Testis (tissue), 5 donors: ENCODE measurements around the gene EDEM2. TPM values are rescaled to one million over a fixed set of nuclear protein-coding genes. Genes with fewer than 3 reads are reported as not detected.
"Not testable (repeated sequence)": the region's sequence is repeated elsewhere in the genome, so short reads cannot be mapped to it uniquely, and the experiment has no call there.

Source experiments
- DNase-seq: peaks from one replicate; pipeline ENCODE4 v3.0.0-alpha.2; 2019
- H3K27ac ChIP-seq, 2 donors: fragments of 200-600 bp; sonication (generic); one replicate each; pipeline ENCODE4 v1.5.1; 2019
- H3K27me3 ChIP-seq: fragments of 200-600 bp; sonication (generic); one replicate; pipeline ENCODE4 v1.5.1; 2019
- H3K36me3 ChIP-seq: fragments of 200-600 bp; sonication (generic); one replicate; pipeline ENCODE4 v1.5.1; 2017; ENCODE audit warnings: low read depth; ENCODE audit errors: missing control alignments
- H3K4me1 ChIP-seq: fragments of 200-600 bp; sonication (generic); one replicate; pipeline ENCODE4 v1.5.1; 2019
- H3K4me3 ChIP-seq, 2 donors: fragments of 200-600 bp; sonication (generic); one replicate each; pipeline ENCODE4 v1.5.1; 2017 to 2019
- H3K9me3 ChIP-seq: fragments of 200-600 bp; sonication (generic); one replicate; pipeline ENCODE4 v1.5.1; 2017
- POLR2A ChIP-seq: fragments of 450-650 bp; IDR thresholded peaks from one replicate; pipeline ENCODE4 v1.6.1; 2017; ENCODE audit warnings: antibody characterized with exemption, mild to moderate bottlenecking, moderate library complexity
- WGBS, 2 donors: methylation state at CpG; one replicate each; pipeline ENCODE4 v1.1.5; 2018; 5-methylcytosine and 5-hydroxymethylcytosine counted together
- intact Hi-C: fragments of 100-400 bp; cut with DNase I; formaldehyde crosslinking; loops from one replicate; pipeline ENCODE4 v1.15.1; 2023; ENCODE audit warnings: low total_unique reads
- long read RNA-seq, 2 donors: transcript quantifications; one replicate each; lab custom pipeline, GENCODE V29; 2026
- polyA plus RNA-seq: library from polyadenylated mRNA; stranded (reverse); fragments of 350-450 nt; fragmentation: Illumina TruSeq; extraction: RNeasy Lipid Tissue Mini Kit (QIAGEN cat#74804); gene quantifications from one replicate; pipeline ENCODE4 v1.2.3, GENCODE V29; 2014; ENCODE audit warnings: low read depth, low replicate concordance; ENCODE audit not compliant: insufficient read depth
- total RNA-seq, 2 donors: library from RNA; depleted of rRNA; stranded (reverse); fragments of >200 nt; gene quantifications; one replicate each; pipeline ENCODE4 v1.2.3, GENCODE V29; 2016
- TF ChIP-seq, protein P1 (sequence below), 3 experiments: fragments of 450-650 bp in 2 of 3; fragments of 200-600 bp in 1 of 3; sonication (generic) in 1 of 3; IDR thresholded peaks; one replicate each; pipeline ENCODE4 v1.5.1; 2016 to 2019; ENCODE audit warnings: antibody characterized with exemption in 3 of 3, mild to moderate bottlenecking in 2 of 3, moderate library complexity in 1 of 3

EDEM2 gene, protein sequence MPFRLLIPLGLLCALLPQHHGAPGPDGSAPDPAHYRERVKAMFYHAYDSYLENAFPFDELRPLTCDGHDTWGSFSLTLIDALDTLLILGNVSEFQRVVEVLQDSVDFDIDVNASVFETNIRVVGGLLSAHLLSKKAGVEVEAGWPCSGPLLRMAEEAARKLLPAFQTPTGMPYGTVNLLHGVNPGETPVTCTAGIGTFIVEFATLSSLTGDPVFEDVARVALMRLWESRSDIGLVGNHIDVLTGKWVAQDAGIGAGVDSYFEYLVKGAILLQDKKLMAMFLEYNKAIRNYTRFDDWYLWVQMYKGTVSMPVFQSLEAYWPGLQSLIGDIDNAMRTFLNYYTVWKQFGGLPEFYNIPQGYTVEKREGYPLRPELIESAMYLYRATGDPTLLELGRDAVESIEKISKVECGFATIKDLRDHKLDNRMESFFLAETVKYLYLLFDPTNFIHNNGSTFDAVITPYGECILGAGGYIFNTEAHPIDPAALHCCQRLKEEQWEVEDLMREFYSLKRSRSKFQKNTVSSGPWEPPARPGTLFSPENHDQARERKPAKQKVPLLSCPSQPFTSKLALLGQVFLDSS
- total RNA-seq = 10 to 100 TPM; 14.0 to 16.9 TPM
- polyA plus RNA-seq = 15.7 TPM
- long read RNA-seq, donor 1, transcript EDEM2-202 (11 exons, 1,919 nt) = major isoform, 14 of 19 reads
- long read RNA-seq, donor 1, partial matches to known transcripts = 5 of 19 reads
- long read RNA-seq, donor 1, other reads (novel, unspliced or antisense) = 0 of 19 reads
- long read RNA-seq, donor 2, transcript EDEM2-202 (11 exons, 1,919 nt) = major isoform, 6 of 6 reads
- long read RNA-seq, donor 2, partial matches to known transcripts = 0 of 6 reads
- long read RNA-seq, donor 2, other reads (novel, unspliced or antisense) = 0 of 6 reads

DNA sequence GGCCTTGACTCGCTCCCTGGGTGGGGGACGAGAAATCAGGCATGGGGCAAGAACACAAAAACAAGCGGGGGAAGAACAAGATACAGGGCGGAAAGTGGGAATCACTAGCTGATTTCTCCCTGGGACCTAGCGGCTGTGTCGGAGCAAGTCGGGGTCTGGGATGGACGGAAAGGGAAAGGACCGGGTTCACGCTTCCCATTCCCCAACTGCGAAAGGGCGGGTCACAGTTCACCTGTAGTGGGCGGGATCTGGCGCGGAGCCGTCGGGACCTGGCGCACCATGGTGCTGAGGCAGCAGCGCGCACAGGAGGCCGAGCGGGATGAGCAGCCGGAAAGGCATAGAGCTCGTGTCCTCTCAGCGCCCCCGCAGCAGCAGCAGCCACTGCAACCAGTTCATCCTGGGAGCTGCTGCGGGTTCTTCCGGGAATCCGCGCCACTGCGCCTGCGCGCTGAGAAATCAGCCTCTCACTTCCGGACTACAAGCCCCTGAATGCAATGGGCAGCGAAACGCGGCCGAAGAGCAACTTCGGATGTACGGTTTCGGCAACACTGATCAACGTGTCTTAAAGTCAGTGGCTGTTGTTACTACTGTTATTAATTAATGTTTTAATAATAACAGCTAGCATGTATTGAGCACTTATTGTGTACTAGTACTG is at the start of gene EDEM2:
TSS of gene EDEM2 (minus strand) at position 417 of the 655 bp plus-strand sequence. CDS start at position 339, 78 bp downstream.
- WGBS, 2 donors = 0 to 1% methylated on average over 28 to 40 of the region's 42 CpGs
- no peaks in the 10 kb centered on the region for H3K9me3 ChIP-seq
- H3K4me1 ChIP-seq = peaks cover 8% of the 10 kb centered on the region
- intact Hi-C loops = no loop called here
- H3K27me3 ChIP-seq = no peaks in the 10 kb centered on the region
- no peaks in the 10 kb centered on the region for H3K36me3 ChIP-seq
- H3K27ac ChIP-seq = peak within 1 kb of the TSS; percentile 62 to 63
- TF ChIP-seq, protein P1, sequence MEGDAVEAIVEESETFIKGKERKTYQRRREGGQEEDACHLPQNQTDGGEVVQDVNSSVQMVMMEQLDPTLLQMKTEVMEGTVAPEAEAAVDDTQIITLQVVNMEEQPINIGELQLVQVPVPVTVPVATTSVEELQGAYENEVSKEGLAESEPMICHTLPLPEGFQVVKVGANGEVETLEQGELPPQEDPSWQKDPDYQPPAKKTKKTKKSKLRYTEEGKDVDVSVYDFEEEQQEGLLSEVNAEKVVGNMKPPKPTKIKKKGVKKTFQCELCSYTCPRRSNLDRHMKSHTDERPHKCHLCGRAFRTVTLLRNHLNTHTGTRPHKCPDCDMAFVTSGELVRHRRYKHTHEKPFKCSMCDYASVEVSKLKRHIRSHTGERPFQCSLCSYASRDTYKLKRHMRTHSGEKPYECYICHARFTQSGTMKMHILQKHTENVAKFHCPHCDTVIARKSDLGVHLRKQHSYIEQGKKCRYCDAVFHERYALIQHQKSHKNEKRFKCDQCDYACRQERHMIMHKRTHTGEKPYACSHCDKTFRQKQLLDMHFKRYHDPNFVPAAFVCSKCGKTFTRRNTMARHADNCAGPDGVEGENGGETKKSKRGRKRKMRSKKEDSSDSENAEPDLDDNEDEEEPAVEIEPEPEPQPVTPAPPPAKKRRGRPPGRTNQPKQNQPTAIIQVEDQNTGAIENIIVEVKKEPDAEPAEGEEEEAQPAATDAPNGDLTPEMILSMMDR (IDR thresholded peaks at IDR 0.05) = no peak
- TF ChIP-seq POLR2A = no peak
- H3K4me3 ChIP-seq = peak within 1 kb of the TSS; percentile 63 to 84
- DNase-seq = peak; percentile 94

DNA sequence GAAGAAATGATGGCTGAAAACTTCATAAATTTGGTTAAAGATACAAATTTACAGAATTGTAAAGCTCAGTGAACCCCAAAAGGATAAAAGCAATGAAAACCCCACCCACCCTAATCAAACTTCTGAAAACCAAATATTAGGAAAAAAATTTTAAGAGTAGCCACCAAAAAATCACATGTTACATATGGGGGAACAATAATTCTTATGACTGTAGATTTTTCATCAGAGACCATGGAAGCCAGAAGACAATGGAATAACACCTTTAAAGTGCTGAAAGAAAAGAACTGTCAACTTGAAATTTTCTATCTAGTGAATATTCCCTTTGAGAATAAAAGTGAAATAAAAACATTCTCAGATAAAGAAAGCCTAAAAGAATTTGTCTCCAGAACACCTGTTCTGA is 49.2 kb upstream of the EDEM2 start:
- intact Hi-C loops = no loop called here

DNA sequence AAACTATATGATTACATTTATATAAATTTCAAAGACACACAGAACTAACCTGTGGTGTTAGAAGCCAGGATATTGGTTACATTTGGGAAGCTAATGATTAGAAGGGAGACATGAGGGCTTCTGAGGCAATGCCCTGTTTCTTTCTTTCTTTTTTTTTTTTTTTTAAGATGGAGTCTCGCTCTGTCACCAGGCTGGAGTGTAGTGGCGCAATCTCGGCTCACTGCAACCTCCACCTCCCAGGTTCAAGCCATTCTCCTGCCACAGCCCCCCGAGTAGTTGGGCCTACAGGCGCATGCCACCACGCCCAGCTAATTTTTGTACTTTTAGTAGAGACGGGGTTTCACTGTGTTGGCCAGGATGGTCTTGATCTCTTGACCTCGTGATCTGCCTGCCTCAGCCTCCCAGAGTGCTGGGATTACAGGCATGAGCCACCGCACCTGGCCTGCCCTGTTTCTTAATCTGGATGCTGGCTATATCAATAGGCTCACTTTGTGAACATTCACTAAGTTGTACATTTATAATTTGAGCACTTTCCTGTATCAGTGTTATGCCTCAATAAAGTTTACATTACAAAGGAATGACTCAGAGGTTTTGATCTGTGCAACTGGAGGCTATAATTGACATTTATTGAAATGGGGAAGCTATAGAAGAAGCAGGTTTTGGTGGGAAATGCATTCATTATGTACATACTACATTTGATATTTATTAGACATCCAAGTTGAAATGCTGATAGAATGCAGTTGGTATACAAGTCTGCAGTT is 46.1 kb upstream of the EDEM2 start:
- peak overlapping the region in 1 of 2 donors; percentile 6 for H3K27ac ChIP-seq
- H3K9me3 ChIP-seq, H3K36me3 ChIP-seq, intact Hi-C loops, DNase-seq, H3K4me3 ChIP-seq, H3K27me3 ChIP-seq: not testable (repeated sequence)
- peaks cover 17% of the 10 kb centered on the region for H3K4me1 ChIP-seq
- WGBS, 2 donors = 87 to 88% methylated on average over 9 of the region's 9 CpGs

More for the DNA sequence above, 49.2 kb upstream of the EDEM2 start:
- Histone ChIP-seq H3K27ac (no peak overlapping the region), H3K27me3 (no peaks in the 10 kb centered on the region), H3K4me3 (no peak overlapping the region), H3K36me3 (no peaks in the 10 kb centered on the region), H3K9me3 (no peaks in the 10 kb centered on the region), H3K4me1 (peaks cover 13% of the 10 kb centered on the region)
- no peak for DNase-seq
- no peak for TF ChIP-seq POLR2A

DNA sequence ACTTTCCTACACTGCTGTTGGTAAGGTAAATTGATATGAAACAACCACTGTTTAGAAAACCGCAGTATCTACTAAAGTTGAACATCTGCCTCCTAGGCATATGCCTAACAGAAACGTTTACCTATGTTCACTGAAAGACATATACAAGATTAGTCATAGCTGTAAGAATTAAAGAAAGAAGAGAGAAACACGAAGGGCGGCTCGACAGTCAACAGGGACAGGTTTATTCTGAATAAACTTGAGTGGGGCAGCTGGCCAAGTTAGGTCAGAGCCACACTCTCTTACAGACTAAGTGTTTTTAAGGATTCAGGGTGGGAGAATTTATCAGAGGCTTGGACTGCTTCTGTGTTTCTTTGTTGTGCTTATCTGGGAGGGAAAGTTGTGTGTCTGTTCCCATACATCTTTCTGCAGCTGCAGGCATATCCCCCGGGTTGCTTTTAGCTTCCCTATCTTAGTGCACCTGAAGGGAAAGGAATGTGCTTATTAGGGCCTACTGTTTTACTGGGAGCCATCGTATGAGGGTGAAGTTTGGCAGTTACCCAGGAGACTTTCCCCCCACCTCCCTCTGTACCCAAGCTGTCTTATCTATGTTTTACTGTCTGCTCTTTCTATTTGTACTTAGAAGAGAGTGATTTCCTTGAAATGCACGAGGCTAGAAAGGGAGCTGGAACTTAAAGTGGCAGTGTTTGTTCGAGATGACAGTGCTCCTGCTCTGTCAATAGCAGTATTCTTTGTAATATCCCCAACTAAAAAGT is 45.2 kb upstream of the EDEM2 start:
- intact Hi-C loops = no loop called here
- WGBS, 2 donors = 41 to 55% methylated on average over 9 of the region's 9 CpGs
- DNase-seq = peak; percentile 69
- H3K27me3 ChIP-seq = no peaks in the 10 kb centered on the region
- no peaks in the 10 kb centered on the region for H3K9me3 ChIP-seq
- no peak overlapping the region for H3K4me3 ChIP-seq
- H3K4me1 ChIP-seq = peaks cover 17% of the 10 kb centered on the region
- H3K27ac ChIP-seq = peak overlapping the region; percentile 6 to 31
- no peaks in the 10 kb centered on the region for H3K36me3 ChIP-seq
- TF ChIP-seq, protein P1 (IDR thresholded peaks at IDR 0.05) = no peak
- no peak for TF ChIP-seq POLR2A
